Adrenal gland (tissue), 12 donors: ENCODE results near the gene COL18A1. TPM values are rescaled to one million over a fixed set of nuclear protein-coding genes. Genes with fewer than 3 reads are reported as not detected.

ENCODE experiments used
- DNase-seq, 7 donors: peaks; one replicate each; pipeline ENCODE4 v3.0.0-alpha.2; 2019 to 2020
- H3K27ac ChIP-seq, 5 donors: fragments of 200-600 bp; sonication (generic) in 4 of 5; 1 replicate in 3 of 5; 2 replicates in 2 of 5; pipeline versions ENCODE4 v1.5.1 to v1.8.0; 2016 to 2020; ENCODE audit warnings: mild to moderate bottlenecking in 1 of 5
- H3K27me3 ChIP-seq: fragments of 200-600 bp; 2 replicates; pipeline ENCODE4 v1.8.0; 2021
- H3K36me3 ChIP-seq, 2 donors: fragments of 200-600 bp; replicated peaks in 1 of 2; 1 replicate in 1 of 2; 2 replicates in 1 of 2; pipeline versions ENCODE4 v1.5.1 to v1.8.0; 2018 to 2022
- H3K4me1 ChIP-seq, 2 donors: fragments of 200-600 bp; replicated peaks in 1 of 2; 1 replicate in 1 of 2; 2 replicates in 1 of 2; pipeline versions ENCODE4 v1.5.1 to v1.8.0; 2018 to 2021
- H3K4me3 ChIP-seq, 4 donors: fragments of 200-600 bp; sonication (generic) in 3 of 4; one replicate each; pipeline ENCODE4 v1.5.1; 2016 to 2018
- H3K9me3 ChIP-seq, 3 donors: fragments of 200-600 bp; sonication (generic) in 1 of 3; replicated peaks in 1 of 3; 1 replicate in 2 of 3; 2 replicates in 1 of 3; pipeline versions ENCODE4 v1.5.1 to v1.8.0; 2016 to 2021
- POLR2A ChIP-seq, 2 donors: fragments of 450-650 bp; IDR thresholded peaks; one replicate each; pipeline ENCODE4 v1.6.1; 2017; ENCODE audit warnings: antibody characterized with exemption in 2 of 2, mild to moderate bottlenecking in 2 of 2, moderate library complexity in 1 of 2
- WGBS, 4 donors: extraction: QIAGEN DNeasy Blood & Tissue Kit in 2 of 4; methylation state at CpG; one replicate each; pipeline versions ENCODE4 v1.1.5 to v1.1.7; 2013 to 2017; 5-methylcytosine and 5-hydroxymethylcytosine counted together
- intact Hi-C, 2 donors: fragments of 100-400 bp; cut with DNase I; formaldehyde crosslinking; loops; one replicate each; pipeline versions ENCODE4 v1.14.1 to v1.15.0; 2022 to 2023
- polyA plus RNA-seq, 3 donors: library from polyadenylated mRNA; stranded (reverse); fragments of 200-250 nt in 2 of 3; fragments of 350-450 nt in 1 of 3; fragmentation: Illumina TruSeq in 1 of 3; extraction: RNeasy Lipid Tissue Mini Kit (QIAGEN cat#74804) in 1 of 3; gene quantifications; one replicate each; pipeline ENCODE4 v1.2.3, GENCODE V29; 2013 to 2014
- total RNA-seq, 9 donors: library from RNA; depleted of rRNA in 4 of 9; stranded (reverse); fragments of >200 nt in 4 of 9; fragments of 120-200 nt in 1 of 9; fragmentation: NEBNext Ultra II Directional in 1 of 9; extraction: Animal tissue kit (Norgen Biotek cat#: 25700) in 1 of 9; gene quantifications; one replicate each; pipeline versions ENCODE4 v1.1.0 to v1.2.4, GENCODE V29; 2013 to 2023
- TF ChIP-seq, protein P1 (sequence below), 6 experiments: fragments of 450-650 bp in 4 of 6; fragments of 200-600 bp in 2 of 6; sonication (generic) in 1 of 6; IDR thresholded peaks; 1 replicate in 5 of 6; 2 replicates in 1 of 6; pipeline versions ENCODE4 v1.5.1 to v1.8.0; 2016 to 2021; ENCODE audit warnings: antibody characterized with exemption in 6 of 6, mild to moderate bottlenecking in 2 of 6, moderate library complexity in 1 of 6
- donor health status: healthy with polysubstance abuse.
- donor health status: Bipolar disorder and iron deficiency.
- donor health status: DM: yes; HTN: yes; CAD: no.
- donor health status: DM: no; HTN: no; CAD: no.
- donor health status: DM: no; HTN: no; CAD: no.
- donor health status: DM: yes; HTN: yes; CAD: no.

COL18A1 gene
- total and polyA plus RNA-seq, 12 donors: 10.9 to 244 (median 141) TPM

GRCh38 chr21:45388611-45389296, 16.2 kb upstream of the COL18A1 start:
- Histone ChIP-seq H3K36me3 (no peaks in the 10 kb centered on the region), H3K4me1 (peaks cover 4 to 12% of the 10 kb centered on the region in 2 donors), H3K4me3 (no peak overlapping the region), H3K9me3 (no peaks in the 10 kb centered on the region), H3K27ac (peak overlapping the region in 2 of 5 donors; percentile 67 to 74), H3K27me3 (no peaks in the 10 kb centered on the region)
- TF ChIP-seq, protein P1, sequence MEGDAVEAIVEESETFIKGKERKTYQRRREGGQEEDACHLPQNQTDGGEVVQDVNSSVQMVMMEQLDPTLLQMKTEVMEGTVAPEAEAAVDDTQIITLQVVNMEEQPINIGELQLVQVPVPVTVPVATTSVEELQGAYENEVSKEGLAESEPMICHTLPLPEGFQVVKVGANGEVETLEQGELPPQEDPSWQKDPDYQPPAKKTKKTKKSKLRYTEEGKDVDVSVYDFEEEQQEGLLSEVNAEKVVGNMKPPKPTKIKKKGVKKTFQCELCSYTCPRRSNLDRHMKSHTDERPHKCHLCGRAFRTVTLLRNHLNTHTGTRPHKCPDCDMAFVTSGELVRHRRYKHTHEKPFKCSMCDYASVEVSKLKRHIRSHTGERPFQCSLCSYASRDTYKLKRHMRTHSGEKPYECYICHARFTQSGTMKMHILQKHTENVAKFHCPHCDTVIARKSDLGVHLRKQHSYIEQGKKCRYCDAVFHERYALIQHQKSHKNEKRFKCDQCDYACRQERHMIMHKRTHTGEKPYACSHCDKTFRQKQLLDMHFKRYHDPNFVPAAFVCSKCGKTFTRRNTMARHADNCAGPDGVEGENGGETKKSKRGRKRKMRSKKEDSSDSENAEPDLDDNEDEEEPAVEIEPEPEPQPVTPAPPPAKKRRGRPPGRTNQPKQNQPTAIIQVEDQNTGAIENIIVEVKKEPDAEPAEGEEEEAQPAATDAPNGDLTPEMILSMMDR (IDR thresholded peaks at IDR 0.05): no peak
- no peak for TF ChIP-seq POLR2A (IDR thresholded peaks at IDR 0.05)
- WGBS, 4 donors: 82 to 92% (median 88%) methylated on average over 19 of the region's 19 CpGs
- peak in 3 of 7 donors; percentile 9 to 10 (median 10) for DNase-seq
- intact Hi-C loops: loop anchor here in 1 of 2 donors (5.0 kb wide), 1 partner anchor 49 kb away; no protein-coding TSS in a partner anchor

DNA sequence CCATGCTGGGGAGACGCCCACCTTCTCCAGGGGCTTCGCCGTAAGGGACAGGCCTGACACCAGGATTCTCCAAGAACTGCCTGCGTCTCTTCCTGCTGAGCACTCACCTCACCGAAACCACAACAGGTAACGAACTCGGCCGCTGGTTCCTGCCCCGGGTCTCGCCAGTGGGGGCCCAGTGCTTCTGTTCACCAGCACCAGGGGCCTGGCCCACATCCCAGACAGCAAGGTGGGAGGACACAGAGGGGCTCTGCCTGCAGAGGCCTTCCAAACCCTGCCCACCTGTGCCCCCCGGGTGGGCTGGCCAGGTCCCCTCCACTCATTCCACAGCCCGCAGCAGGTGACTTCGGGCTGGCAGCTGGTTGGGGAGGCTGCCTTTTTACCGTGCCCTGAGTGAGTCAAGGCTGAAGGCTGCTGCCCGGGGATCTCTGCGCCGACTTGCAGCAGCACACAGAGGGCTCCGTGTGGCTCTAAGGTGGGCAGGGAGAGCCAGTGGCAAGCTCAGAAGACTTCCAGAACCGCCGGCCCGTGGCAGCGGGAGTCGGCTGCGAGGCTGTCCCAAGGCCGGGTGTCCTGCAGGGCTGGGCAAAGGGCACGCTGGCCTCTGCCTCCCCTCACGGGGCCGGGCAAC, 14.7 kb upstream of the COL18A1 start:
- 77 to 87% (median 82%) methylated on average over 15 to 28 of the region's 28 CpGs for WGBS, 4 donors
- DNase-seq: peak in 4 of 7 donors; percentile 5 to 17 (median 12)
- TF ChIP-seq POLR2A (IDR thresholded peaks at IDR 0.05): no peak
- TF ChIP-seq, protein P1 (IDR thresholded peaks at IDR 0.05): no peak
- Histone ChIP-seq H3K4me3 (no peak overlapping the region), H3K27me3 (no peaks in the 10 kb centered on the region), H3K4me1 (peaks cover 4 to 12% of the 10 kb centered on the region in 2 donors), H3K27ac (no peak overlapping the region), H3K9me3 (no peaks in the 10 kb centered on the region), H3K36me3 (no peaks in the 10 kb centered on the region)
- intact Hi-C loops: no loop called here

DNA sequence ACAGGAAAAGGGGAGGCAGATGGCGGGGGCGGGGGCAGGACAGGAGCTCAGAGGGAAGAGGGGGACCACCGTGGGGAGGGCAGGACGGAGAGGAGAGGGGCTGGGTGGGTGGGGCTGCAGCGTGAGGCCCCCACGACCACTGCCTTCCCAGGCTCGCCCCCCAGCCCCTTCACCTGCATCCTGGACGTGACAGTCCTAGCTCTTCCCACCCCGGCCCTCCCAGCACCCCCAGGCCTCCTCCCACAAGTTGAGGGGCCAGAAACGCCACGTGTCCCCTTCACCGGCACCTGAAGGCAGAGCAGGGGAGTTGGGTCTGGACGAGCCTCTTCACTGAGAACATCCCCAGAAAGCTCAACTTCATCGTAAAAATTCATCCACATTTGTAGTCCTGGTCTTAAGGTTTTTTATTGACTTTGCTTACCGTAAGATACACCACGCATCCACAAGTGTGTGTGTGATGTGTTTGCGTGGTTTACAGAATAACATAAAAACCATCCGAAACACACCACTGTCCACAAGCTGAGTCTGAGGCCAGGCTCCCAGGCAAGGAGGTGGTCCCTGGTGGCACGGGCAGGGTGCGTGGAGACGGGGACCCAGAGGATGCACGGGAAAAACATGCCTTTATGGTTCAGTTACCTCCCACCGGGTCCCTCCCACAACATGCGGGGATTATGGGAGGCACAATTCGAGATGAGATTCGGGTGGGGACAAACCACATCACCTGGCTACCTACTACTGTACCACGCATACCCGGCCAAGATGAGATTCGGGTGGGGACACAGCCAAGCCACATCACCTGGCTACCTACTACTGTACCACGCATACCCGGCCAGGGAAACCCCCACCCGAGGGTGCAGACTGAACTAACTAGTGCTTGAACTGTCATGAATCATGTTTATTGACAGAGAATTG, 13.9 kb upstream of the COL18A1 start:
- no peak for TF ChIP-seq POLR2A (IDR thresholded peaks at IDR 0.05)
- TF ChIP-seq, protein P1 (IDR thresholded peaks at IDR 0.05): no peak
- Histone ChIP-seq H3K27me3 (no peaks in the 10 kb centered on the region), H3K9me3 (no peaks in the 10 kb centered on the region), H3K27ac (no peak overlapping the region), H3K4me3 (no peak overlapping the region), H3K36me3 (no peaks in the 10 kb centered on the region), H3K4me1 (peaks cover 4 to 12% of the 10 kb centered on the region in 2 donors)
- WGBS, 4 donors: 82 to 89% (median 85%) methylated on average over 20 to 31 of the region's 32 CpGs
- intact Hi-C loops: no loop called here
- peak in 4 of 7 donors; percentile 3 to 11 (median 10) for DNase-seq
